IMR-90 (cell line): ENCODE data around the gene ANKLE1.

ENCODE experiments used
- CHD1 ChIP-seq: IDR thresholded peaks from 2 replicates; pipeline ENCODE4 v1.6.1; 2012; ENCODE audit warnings: low read depth, low read length, improper control_type of control experiment
- CTCF ChIP-seq: conservative IDR thresholded peaks from 2 replicates; pipeline ENCODE4 v1.5.1; 2012; ENCODE audit warnings: mild to moderate bottlenecking, low read depth, low read length, improper control_type of control experiment
- USF2 ChIP-seq: fragments of 150-350 bp; IDR thresholded peaks from 2 replicates; pipeline ENCODE4 v1.6.1; 2017; ENCODE audit warnings: mild to moderate bottlenecking, antibody characterized with exemption, low read length, low read depth

GRCh38 chr19:17305517-17306284 is 24.0 kb downstream of the ANKLE1 start, which contains the start of gene MRPL34:
- TF ChIP-seq CHD1 = no peak
- TF ChIP-seq USF2 = peak; percentile 65; the same call in 1 of the 2 replicates
- peak; percentile 87 for TF ChIP-seq CTCF
